Thoracic aorta (tissue), 2 donors: Measurements from ENCODE around the gene PBXIP1. TPM values are rescaled to one million over a fixed set of nuclear protein-coding genes. Genes with fewer than 3 reads are reported as not detected.
A peak's percentile ranks its signal among the peaks of the same experiment; 100 is the strongest.

ENCODE experiments used
- ATAC-seq: fragments of 150-250 bp; one replicate; pipeline ENCODE4 v1.8.0; 2017; ENCODE audit warnings: low read depth; ENCODE audit not compliant: insufficient number of reproducible peaks, low FRiP score
- DNase-seq: peaks from one replicate; pipeline ENCODE4 v3.0.0-alpha.2; 2020; ENCODE audit warnings: low spot score
- H3K27ac ChIP-seq, 2 donors: fragments of 200-600 bp; sonication (generic); 1 replicate in 1 of 2; 2 replicates in 1 of 2; pipeline ENCODE4 v1.5.1; 2016; ENCODE audit warnings: mild to moderate bottlenecking in 2 of 2, moderate library complexity in 2 of 2
- H3K27me3 ChIP-seq: fragments of 200-600 bp; sonication (generic); replicated peaks from 2 replicates; pipeline ENCODE4 v1.6.0; 2016; ENCODE audit warnings: mild to moderate bottlenecking; ENCODE audit not compliant: insufficient read depth
- H3K36me3 ChIP-seq: fragments of 200-600 bp; sonication (generic); one replicate; pipeline ENCODE4 v1.5.1; 2016
- H3K4me1 ChIP-seq, 2 donors: fragments of 200-600 bp; sonication (generic); 1 replicate in 1 of 2; 2 replicates in 1 of 2; pipeline versions ENCODE4 v1.5.1 to v1.6.0; 2016; ENCODE audit warnings: low read depth in 2 of 2, mild to moderate bottlenecking in 1 of 2; ENCODE audit not compliant: control insufficient read depth in 1 of 2
- H3K4me3 ChIP-seq: fragments of 200-600 bp; sonication (generic); 2 replicates; pipeline ENCODE4 v1.5.1; 2016; ENCODE audit warnings: mild to moderate bottlenecking
- H3K9me3 ChIP-seq: fragments of 200-600 bp; sonication (generic); 2 replicates; pipeline ENCODE4 v1.5.1; 2016
- total RNA-seq, 2 donors: library from RNA; depleted of rRNA; stranded (reverse); fragments of >200 nt; gene quantifications; one replicate each; pipeline versions ENCODE4 v1.1.0 to v1.2.3, GENCODE V29; 2016
- TF ChIP-seq, protein P1 (sequence below): fragments of 200-600 bp; sonication (generic); IDR thresholded peaks from one replicate; pipeline ENCODE4 v1.5.1; 2019; ENCODE audit warnings: antibody characterized with exemption

Gene PBXIP1
- total RNA-seq, 2 donors from 2014 or later = 185 to 227 TPM

DNA sequence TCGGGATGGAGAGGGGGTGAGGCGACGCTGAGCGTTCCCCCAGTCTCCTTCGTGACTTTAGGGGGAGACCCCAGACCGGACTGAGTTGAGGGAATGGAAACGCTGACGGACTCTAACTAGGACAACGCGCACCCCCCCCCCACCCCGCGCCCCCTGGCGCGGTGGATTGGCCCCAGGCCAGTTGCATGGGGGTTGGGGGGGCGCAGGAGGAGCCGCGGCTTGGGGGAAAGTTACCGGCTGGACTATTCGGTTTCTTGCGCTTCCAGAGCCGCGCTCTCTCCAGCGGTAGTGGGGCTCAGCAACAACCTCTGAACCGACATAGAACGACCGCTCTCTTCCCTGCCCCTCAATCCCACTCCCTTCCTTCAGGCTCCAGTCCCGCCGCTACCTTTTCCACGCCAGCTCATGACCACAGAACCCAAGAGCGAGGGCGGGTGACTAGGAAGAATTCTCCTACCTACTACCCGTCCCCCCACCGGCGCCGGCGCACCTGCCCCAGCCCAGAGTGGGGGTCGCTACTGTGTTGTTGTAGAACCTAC is 47.4 kb upstream of the PBXIP1 start:
- H3K27ac ChIP-seq = peak overlapping the region; percentile 92 to 99
- peaks cover 55 to 60% of the 10 kb centered on the region in 2 donors for H3K4me1 ChIP-seq
- ATAC-seq = no peak
- no peak for DNase-seq
- peak overlapping the region; percentile 99 for H3K4me3 ChIP-seq
- TF ChIP-seq, protein P1, sequence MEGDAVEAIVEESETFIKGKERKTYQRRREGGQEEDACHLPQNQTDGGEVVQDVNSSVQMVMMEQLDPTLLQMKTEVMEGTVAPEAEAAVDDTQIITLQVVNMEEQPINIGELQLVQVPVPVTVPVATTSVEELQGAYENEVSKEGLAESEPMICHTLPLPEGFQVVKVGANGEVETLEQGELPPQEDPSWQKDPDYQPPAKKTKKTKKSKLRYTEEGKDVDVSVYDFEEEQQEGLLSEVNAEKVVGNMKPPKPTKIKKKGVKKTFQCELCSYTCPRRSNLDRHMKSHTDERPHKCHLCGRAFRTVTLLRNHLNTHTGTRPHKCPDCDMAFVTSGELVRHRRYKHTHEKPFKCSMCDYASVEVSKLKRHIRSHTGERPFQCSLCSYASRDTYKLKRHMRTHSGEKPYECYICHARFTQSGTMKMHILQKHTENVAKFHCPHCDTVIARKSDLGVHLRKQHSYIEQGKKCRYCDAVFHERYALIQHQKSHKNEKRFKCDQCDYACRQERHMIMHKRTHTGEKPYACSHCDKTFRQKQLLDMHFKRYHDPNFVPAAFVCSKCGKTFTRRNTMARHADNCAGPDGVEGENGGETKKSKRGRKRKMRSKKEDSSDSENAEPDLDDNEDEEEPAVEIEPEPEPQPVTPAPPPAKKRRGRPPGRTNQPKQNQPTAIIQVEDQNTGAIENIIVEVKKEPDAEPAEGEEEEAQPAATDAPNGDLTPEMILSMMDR = no peak
- no peaks in the 10 kb centered on the region for H3K27me3 ChIP-seq
- no peaks in the 10 kb centered on the region for H3K9me3 ChIP-seq
- no peaks in the 10 kb centered on the region for H3K36me3 ChIP-seq

DNA sequence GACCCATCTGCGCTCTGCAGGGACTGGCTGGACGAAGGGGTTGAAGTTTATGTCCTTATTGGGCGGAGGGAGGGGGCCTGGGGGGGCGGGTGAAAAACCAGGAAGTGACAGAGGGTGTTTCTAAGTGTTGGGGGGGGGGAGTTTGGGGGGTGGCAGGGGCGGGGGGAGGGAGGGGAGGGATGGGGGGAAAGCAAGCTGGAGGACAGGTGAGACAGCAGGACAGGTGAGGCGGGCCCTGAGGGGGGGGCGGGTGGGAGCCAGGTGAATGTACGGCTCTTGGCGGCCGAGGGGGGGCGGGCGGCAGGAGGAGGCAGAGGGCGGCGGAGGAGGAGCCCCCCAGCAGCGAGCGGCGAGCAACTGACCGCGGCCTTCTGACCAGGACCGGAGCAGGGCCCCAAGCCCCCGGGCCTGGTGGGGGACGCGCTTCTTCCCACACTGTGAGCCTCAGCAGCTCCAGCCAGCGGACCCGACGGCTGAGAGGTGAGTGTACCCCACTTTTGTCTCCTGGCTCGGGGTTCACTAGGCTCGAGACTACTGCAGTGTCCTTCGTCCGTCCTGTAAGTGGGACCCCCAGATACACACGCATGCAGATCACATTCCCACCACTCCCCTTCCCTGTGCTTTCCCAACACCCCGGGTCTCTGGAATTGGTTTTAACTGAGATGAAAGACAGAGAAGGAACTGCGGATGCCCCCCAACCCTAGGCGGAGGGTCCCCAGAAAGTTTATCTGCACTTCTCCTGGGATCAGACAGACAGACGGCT is 46.7 kb upstream of the PBXIP1 start, which contains the start of gene ZBTB7B:
Gene ZBTB7B (plus strand): TSS at position 339 of the 763 bp plus-strand sequence. CDS start 11,859 bp downstream, outside the sequence.
- no peaks in the 10 kb centered on the region for H3K36me3 ChIP-seq
- no peaks in the 10 kb centered on the region for H3K27me3 ChIP-seq
- H3K4me3 ChIP-seq = peak within 1 kb of the TSS; percentile 99
- no peak for DNase-seq
- TF ChIP-seq, protein P1 = no peak
- peak within 1 kb of the TSS; percentile 96 to 99 for H3K27ac ChIP-seq
- H3K4me1 ChIP-seq = peaks cover 48 to 54% of the 10 kb centered on the region in 2 donors
- no peaks in the 10 kb centered on the region for H3K9me3 ChIP-seq
- ATAC-seq = no peak

DNA sequence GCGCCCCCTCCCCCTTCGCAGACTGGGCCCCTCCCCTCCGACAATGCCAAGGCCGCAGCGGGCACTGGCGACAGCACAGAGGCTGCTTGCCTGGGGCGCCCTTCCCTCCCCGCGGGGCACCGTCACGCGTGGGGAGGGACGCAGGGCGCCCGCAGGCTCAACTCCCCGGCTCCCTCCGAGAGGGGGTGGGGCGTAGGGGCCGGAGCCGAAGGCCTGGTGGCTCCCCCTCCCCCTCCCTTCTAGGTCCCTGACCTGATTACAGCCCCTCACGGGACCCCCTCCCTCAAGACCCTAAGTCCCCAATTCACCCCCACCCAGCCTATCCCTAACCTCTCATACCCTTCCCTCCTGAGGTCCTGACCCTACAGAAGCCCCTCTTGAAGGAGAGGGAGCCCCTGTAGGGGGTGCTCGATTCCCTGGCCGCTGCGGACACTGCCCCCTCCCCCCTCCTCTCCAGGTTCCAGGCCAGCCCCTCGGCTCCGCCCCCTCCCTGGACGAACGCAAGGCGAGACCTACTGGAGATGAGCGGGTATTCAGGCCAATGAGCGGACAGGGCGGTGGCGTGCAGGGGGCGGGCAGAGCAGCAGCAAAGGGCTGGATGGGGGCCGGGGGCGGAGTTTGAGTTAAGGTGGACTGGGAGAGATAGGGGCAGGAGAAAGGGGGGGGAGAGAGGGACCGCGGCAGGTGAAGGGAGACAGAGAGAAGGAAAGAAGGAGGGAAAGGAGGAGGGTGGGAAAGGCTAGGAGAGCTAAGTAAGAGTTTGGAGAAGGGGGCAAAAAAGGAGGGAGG is 46.0 kb upstream of the PBXIP1 start:
- H3K4me3 ChIP-seq = peak overlapping the region; percentile 99
- H3K9me3 ChIP-seq = no peaks in the 10 kb centered on the region
- TF ChIP-seq, protein P1 = peak; percentile 30
- no peaks in the 10 kb centered on the region for H3K27me3 ChIP-seq
- no peaks in the 10 kb centered on the region for H3K36me3 ChIP-seq
- DNase-seq (peak; percentile 99), ATAC-seq (peak; percentile 62)
- peaks cover 41 to 46% of the 10 kb centered on the region in 2 donors for H3K4me1 ChIP-seq
- H3K27ac ChIP-seq = peak overlapping the region; percentile 96 to 97

DNA sequence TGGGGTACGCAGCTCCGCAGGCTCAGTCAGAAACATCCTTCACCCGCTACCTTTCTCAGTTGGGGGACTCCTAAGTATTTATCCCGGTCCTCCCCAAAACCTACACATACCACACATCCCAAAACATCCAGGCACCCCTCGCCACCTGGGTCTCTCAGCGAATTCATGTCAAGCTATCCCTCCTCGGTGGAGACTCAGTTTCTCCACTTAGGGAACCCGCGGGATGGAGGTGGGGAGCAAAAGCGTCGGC is 45.5 kb upstream of the PBXIP1 start:
- TF ChIP-seq, protein P1 = no peak
- H3K4me1 ChIP-seq = peaks cover 35 to 41% of the 10 kb centered on the region in 2 donors
- H3K27me3 ChIP-seq = no peaks in the 10 kb centered on the region
- no peak for ATAC-seq
- no peaks in the 10 kb centered on the region for H3K9me3 ChIP-seq
- H3K27ac ChIP-seq = peak overlapping the region; percentile 96 to 97
- peak overlapping the region; percentile 99 for H3K4me3 ChIP-seq
- no peaks in the 10 kb centered on the region for H3K36me3 ChIP-seq
- no peak for DNase-seq
